ENCODE results near the gene PTGDR2.

PTGDR2 gene

GRCh38 chr11:60858731-60859464, 3.1 kb upstream of the PTGDR2 start:
- Histone ChIP-seq H3K4me1 (ENCODE audit: insufficient read depth, low read length) (no peaks in the 10 kb centered on the region), H3K4me3 (ENCODE audit: low read length) (no peak overlapping the region), H2AFZ (ENCODE audit: low read depth, low read length) (no peak overlapping the region), H3K36me3 (ENCODE audit: insufficient read depth, low read length) (no peaks in the 10 kb centered on the region), H3K27me3 (ENCODE audit: insufficient read depth, low read length) (no peaks in the 10 kb centered on the region), H3K9me3 (ENCODE audit: low read length) (no peaks in the 10 kb centered on the region)

GRCh38 chr11:60858236-60858635, 2.5 kb upstream of the PTGDR2 start:
- Histone ChIP-seq H3K4me3 (ENCODE audit: low read length) (no peak overlapping the region), H2AFZ (ENCODE audit: low read depth, low read length) (no peak overlapping the region), H3K9me3 (ENCODE audit: low read length) (no peaks in the 10 kb centered on the region), H3K4me1 (ENCODE audit: insufficient read depth, low read length) (no peaks in the 10 kb centered on the region), H3K27me3 (ENCODE audit: insufficient read depth, low read length) (no peaks in the 10 kb centered on the region), H3K36me3 (ENCODE audit: insufficient read depth, low read length) (no peaks in the 10 kb centered on the region)

GRCh38 chr11:60857378-60858232, 1.9 kb upstream of the PTGDR2 start:
- Histone ChIP-seq H3K4me3 (ENCODE audit: low read length) (no peak overlapping the region), H3K27me3 (ENCODE audit: insufficient read depth, low read length) (no peaks in the 10 kb centered on the region), H3K9me3 (ENCODE audit: low read length) (no peaks in the 10 kb centered on the region), H2AFZ (ENCODE audit: low read depth, low read length) (no peak overlapping the region), H3K4me1 (ENCODE audit: insufficient read depth, low read length) (no peaks in the 10 kb centered on the region), H3K36me3 (ENCODE audit: insufficient read depth, low read length) (no peaks in the 10 kb centered on the region)

GRCh38 chr11:60854847-60855725, 664 bp downstream of the PTGDR2 start:
- Histone ChIP-seq H3K36me3 (ENCODE audit: insufficient read depth, low read length) (peaks cover 17% of the 10 kb centered on the region), H3K27me3 (ENCODE audit: insufficient read depth, low read length) (no peaks in the 10 kb centered on the region), H3K4me1 (ENCODE audit: insufficient read depth, low read length) (no peaks in the 10 kb centered on the region), H3K9me3 (ENCODE audit: low read length) (no peaks in the 10 kb centered on the region), H3K4me3 (ENCODE audit: low read length) (no peak overlapping the region), H2AFZ (ENCODE audit: low read depth, low read length) (no peak overlapping the region)

- no peak overlapping the region for H2AFZ ChIP-seq (ENCODE audit: low read depth, low read length)
- no peaks in the 10 kb centered on the region for H3K27me3 ChIP-seq (ENCODE audit: insufficient read depth, low read length)
- H3K4me3 ChIP-seq (ENCODE audit: low read length), result no peak overlapping the region
- H3K9me3 ChIP-seq (ENCODE audit: low read length), result no peaks in the 10 kb centered on the region
- H3K36me3 ChIP-seq (ENCODE audit: insufficient read depth, low read length), result peaks cover 20% of the 10 kb centered on the region
- H3K4me1 ChIP-seq (ENCODE audit: insufficient read depth, low read length), result no peaks in the 10 kb centered on the region
Measured at GRCh38 chr11:60854140-60854846, 1.5 kb downstream of the PTGDR2 start.

GRCh38 chr11:60852982-60853950, 2.5 kb downstream of the PTGDR2 start:
- Histone ChIP-seq H3K4me1 (ENCODE audit: insufficient read depth, low read length) (no peaks in the 10 kb centered on the region), H3K9me3 (ENCODE audit: low read length) (no peaks in the 10 kb centered on the region), H3K27me3 (ENCODE audit: insufficient read depth, low read length) (no peaks in the 10 kb centered on the region), H3K36me3 (ENCODE audit: insufficient read depth, low read length) (peaks cover 23% of the 10 kb centered on the region), H3K4me3 (ENCODE audit: low read length) (no peak overlapping the region), H2AFZ (ENCODE audit: low read depth, low read length) (no peak overlapping the region)

GRCh38 chr11:60852117-60852981, 3.4 kb downstream of the PTGDR2 start:
- peaks cover 25% of the 10 kb centered on the region for H3K36me3 ChIP-seq (ENCODE audit: insufficient read depth, low read length)
- no peak overlapping the region for H2AFZ ChIP-seq (ENCODE audit: low read depth, low read length)
- H3K27me3 ChIP-seq (ENCODE audit: insufficient read depth, low read length), result no peaks in the 10 kb centered on the region
- no peaks in the 10 kb centered on the region for H3K4me1 ChIP-seq (ENCODE audit: insufficient read depth, low read length)
- no peaks in the 10 kb centered on the region for H3K9me3 ChIP-seq (ENCODE audit: low read length)
- no peak overlapping the region for H3K4me3 ChIP-seq (ENCODE audit: low read length)

- H3K27me3 ChIP-seq (ENCODE audit: insufficient read depth, low read length), result no peaks in the 10 kb centered on the region
- peaks cover 25% of the 10 kb centered on the region for H3K36me3 ChIP-seq (ENCODE audit: insufficient read depth, low read length)
- H2AFZ ChIP-seq (ENCODE audit: low read depth, low read length), result no peak overlapping the region
- no peaks in the 10 kb centered on the region for H3K4me1 ChIP-seq (ENCODE audit: insufficient read depth, low read length)
- H3K4me3 ChIP-seq (ENCODE audit: low read length), result no peak overlapping the region
- no peaks in the 10 kb centered on the region for H3K9me3 ChIP-seq (ENCODE audit: low read length)
Measured at GRCh38 chr11:60851327-60852104, 4.2 kb downstream of the PTGDR2 start.

- no peaks in the 10 kb centered on the region for H3K27me3 ChIP-seq (ENCODE audit: insufficient read depth, low read length)
- no peak overlapping the region for H2AFZ ChIP-seq (ENCODE audit: low read depth, low read length)
- no peaks in the 10 kb centered on the region for H3K9me3 ChIP-seq (ENCODE audit: low read length)
- peaks cover 7% of the 10 kb centered on the region for H3K4me1 ChIP-seq (ENCODE audit: insufficient read depth, low read length)
- H3K36me3 ChIP-seq (ENCODE audit: insufficient read depth, low read length), result peaks cover 25% of the 10 kb centered on the region
- H3K4me3 ChIP-seq (ENCODE audit: low read length), result no peak overlapping the region
Measured at GRCh38 chr11:60849641-60850520, 5.9 kb downstream of the PTGDR2 start.

GRCh38 chr11:60848714-60849151, 7.0 kb downstream of the PTGDR2 start:
- H3K4me1 ChIP-seq (ENCODE audit: insufficient read depth, low read length), result peaks cover 18% of the 10 kb centered on the region
- H3K36me3 ChIP-seq (ENCODE audit: insufficient read depth, low read length), result peaks cover 25% of the 10 kb centered on the region

More at GRCh38 chr11:60848714-60849151, 7.0 kb downstream of the PTGDR2 start:
- H3K27me3 ChIP-seq (ENCODE audit: insufficient read depth, low read length), result no peaks in the 10 kb centered on the region
- H3K4me3 ChIP-seq (ENCODE audit: low read length), result no peak overlapping the region
- H3K9me3 ChIP-seq (ENCODE audit: low read length), result no peaks in the 10 kb centered on the region
- no peak overlapping the region for H2AFZ ChIP-seq (ENCODE audit: low read depth, low read length)
